HepG2 (cell line): ENCODE data around the gene NFS1. TPM values are rescaled to one million over a fixed set of nuclear protein-coding genes. Genes with fewer than 3 reads are reported as not detected.

Experiments used
- HHEX ChIP-seq: IDR thresholded peaks from 2 replicates; pipeline ENCODE4 v1.6.1; 2016; ENCODE audit warnings: control low read depth
- HOXA3 ChIP-seq: sonication (generic); formaldehyde crosslinking; IDR thresholded peaks from 2 replicates; pipeline ENCODE4 v1.5.0; 2020; ENCODE audit warnings: missing genetic modification reagents
- RARG ChIP-seq: sonication (generic); formaldehyde crosslinking; IDR thresholded peaks from 2 replicates; pipeline ENCODE4 v1.4.0; 2020; ENCODE audit warnings: low read depth, mild to moderate bottlenecking, missing genetic modification reagents
- TBL1XR1 ChIP-seq: fragments of 150-350 bp; IDR thresholded peaks from 2 replicates; pipeline ENCODE4 v1.6.1; 2014; ENCODE audit warnings: borderline replicate concordance, low read length; ENCODE audit not compliant: partially characterized antibody
- YY1 ChIP-seq: IDR thresholded peaks from 2 replicates; pipeline ENCODE4 v1.6.1; 2011; ENCODE audit warnings: low read length, low read depth, moderate library complexity, mild to moderate bottlenecking; ENCODE audit not compliant: insufficient read depth, insufficient replicate concordance
- ZBTB1 ChIP-seq: sonication (generic); formaldehyde crosslinking; IDR thresholded peaks from 2 replicates; pipeline ENCODE4 v1.4.0; 2020; ENCODE audit warnings: missing genetic modification reagents, borderline replicate concordance
- ZKSCAN1 ChIP-seq: fragments of 150-350 bp; IDR thresholded peaks from 2 replicates; pipeline ENCODE4 v1.6.1; 2014; ENCODE audit warnings: low read length
- ZNF446 ChIP-seq: sonication (generic); formaldehyde crosslinking; IDR thresholded peaks from 2 replicates; pipeline ENCODE4 v1.5.0; 2020; ENCODE audit warnings: mild to moderate bottlenecking, missing genetic modification reagents
- polyA plus RNA-seq, 8 experiments: library from polyadenylated mRNA; depleted of rRNA in 3 of 8; stranded (reverse) in 7 of 8; unstranded in 1 of 8; fragments of >200 nt; fragmentation: Illumina TruSeq in 4 of 8; extraction: Trizol in 4 of 8; gene quantifications; 2 replicates each; pipeline versions ENCODE4 v1.2.1 to v1.2.3, GENCODE V29; 2011 to 2016; ENCODE audit warnings: low read depth in 4 of 8, missing spikeins in 1 of 8, mixed read lengths in 1 of 8; ENCODE audit not compliant: insufficient read depth in 1 of 8
- total RNA-seq, 5 experiments: library from RNA; depleted of rRNA; stranded (reverse); fragments of >200 nt; fragmentation: Illumina TruSeq; extraction: Trizol; gene quantifications; 2 replicates each; pipeline ENCODE4 v1.2.3, GENCODE V29; 2016; ENCODE audit warnings: low read depth in 1 of 5
- TF ChIP-seq, protein P1 (sequence below): sonication (generic); formaldehyde crosslinking; conservative IDR thresholded peaks from 2 replicates; pipeline ENCODE4 v1.4.0; 2020; ENCODE audit warnings: mild to moderate bottlenecking, missing genetic modification reagents, moderate library complexity
- TF ChIP-seq, protein P2 (sequence below): sonication (generic); formaldehyde crosslinking; IDR thresholded peaks from 2 replicates; pipeline ENCODE4 v1.5.1; 2020; ENCODE audit warnings: missing genetic modification reagents, mild to moderate bottlenecking, borderline replicate concordance
- TF ChIP-seq, protein P3 (sequence below): IDR thresholded peaks from 2 replicates; pipeline ENCODE4 v1.6.1; 2016
- TF ChIP-seq, protein P4 (sequence below): sonication (generic); formaldehyde crosslinking; IDR thresholded peaks from 2 replicates; pipeline ENCODE4 v1.5.0; 2020; ENCODE audit warnings: missing genetic modification reagents
- TF ChIP-seq, protein P5 (sequence below): sonication (generic); formaldehyde crosslinking; IDR thresholded peaks from 2 replicates; pipeline ENCODE4 v1.4.0; 2020; ENCODE audit warnings: missing genetic modification reagents, borderline replicate concordance

NFS1 gene
- total and polyA plus RNA-seq, 2 of the 13 experiments (the other 11 are each of a cell fraction or from before 2014, with no cell fraction given) = 65.9 to 88.1 TPM

DNA sequence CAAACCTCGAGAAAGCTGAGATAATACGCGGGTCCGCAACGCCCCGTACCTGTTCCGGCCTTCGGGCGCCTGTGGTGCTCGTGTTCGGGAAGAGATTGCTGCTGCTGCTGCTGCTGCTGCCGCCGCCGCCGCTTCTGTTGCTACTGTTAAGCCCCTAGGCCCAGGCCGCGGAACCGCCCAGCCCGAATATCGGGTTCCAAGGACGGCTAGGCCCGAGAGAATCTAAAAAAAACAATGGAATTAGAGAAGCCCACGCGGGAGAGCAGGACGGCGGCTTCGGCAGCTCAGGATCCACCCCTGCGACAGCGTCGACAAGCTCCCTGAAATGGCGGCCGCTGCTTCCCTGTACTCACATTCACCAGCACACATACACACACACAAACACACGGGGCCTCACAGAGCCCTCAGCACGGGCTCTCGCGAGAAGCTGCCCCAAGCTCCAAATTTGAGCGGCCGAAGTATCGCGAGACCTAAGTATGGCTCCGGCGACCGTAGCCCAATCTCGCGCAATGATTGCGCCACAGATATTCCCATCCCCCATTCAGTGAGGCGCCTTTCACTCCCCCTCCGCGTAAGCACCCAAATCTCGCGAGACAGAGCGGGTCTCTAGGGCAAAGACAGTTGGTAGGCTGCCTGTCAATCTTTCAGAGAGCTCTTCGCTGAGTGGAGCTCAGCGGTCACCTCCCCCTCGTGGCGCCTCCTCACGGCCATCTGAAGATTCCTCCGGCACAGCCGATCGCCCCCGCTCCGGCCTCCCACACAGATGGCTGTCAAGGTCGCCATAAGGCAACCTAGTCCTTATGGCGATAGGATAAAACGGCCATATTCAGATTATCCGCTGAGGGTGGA lies 43.0 kb upstream of the NFS1 start, which contains the start of gene RBM39 (continued):
- TF ChIP-seq, protein P1, sequence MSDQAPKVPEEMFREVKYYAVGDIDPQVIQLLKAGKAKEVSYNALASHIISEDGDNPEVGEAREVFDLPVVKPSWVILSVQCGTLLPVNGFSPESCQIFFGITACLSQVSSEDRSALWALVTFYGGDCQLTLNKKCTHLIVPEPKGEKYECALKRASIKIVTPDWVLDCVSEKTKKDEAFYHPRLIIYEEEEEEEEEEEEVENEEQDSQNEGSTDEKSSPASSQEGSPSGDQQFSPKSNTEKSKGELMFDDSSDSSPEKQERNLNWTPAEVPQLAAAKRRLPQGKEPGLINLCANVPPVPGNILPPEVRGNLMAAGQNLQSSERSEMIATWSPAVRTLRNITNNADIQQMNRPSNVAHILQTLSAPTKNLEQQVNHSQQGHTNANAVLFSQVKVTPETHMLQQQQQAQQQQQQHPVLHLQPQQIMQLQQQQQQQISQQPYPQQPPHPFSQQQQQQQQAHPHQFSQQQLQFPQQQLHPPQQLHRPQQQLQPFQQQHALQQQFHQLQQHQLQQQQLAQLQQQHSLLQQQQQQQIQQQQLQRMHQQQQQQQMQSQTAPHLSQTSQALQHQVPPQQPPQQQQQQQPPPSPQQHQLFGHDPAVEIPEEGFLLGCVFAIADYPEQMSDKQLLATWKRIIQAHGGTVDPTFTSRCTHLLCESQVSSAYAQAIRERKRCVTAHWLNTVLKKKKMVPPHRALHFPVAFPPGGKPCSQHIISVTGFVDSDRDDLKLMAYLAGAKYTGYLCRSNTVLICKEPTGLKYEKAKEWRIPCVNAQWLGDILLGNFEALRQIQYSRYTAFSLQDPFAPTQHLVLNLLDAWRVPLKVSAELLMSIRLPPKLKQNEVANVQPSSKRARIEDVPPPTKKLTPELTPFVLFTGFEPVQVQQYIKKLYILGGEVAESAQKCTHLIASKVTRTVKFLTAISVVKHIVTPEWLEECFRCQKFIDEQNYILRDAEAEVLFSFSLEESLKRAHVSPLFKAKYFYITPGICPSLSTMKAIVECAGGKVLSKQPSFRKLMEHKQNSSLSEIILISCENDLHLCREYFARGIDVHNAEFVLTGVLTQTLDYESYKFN (CRISPR knock-in tag) = peak; percentile 90
- TF ChIP-seq, protein P2, sequence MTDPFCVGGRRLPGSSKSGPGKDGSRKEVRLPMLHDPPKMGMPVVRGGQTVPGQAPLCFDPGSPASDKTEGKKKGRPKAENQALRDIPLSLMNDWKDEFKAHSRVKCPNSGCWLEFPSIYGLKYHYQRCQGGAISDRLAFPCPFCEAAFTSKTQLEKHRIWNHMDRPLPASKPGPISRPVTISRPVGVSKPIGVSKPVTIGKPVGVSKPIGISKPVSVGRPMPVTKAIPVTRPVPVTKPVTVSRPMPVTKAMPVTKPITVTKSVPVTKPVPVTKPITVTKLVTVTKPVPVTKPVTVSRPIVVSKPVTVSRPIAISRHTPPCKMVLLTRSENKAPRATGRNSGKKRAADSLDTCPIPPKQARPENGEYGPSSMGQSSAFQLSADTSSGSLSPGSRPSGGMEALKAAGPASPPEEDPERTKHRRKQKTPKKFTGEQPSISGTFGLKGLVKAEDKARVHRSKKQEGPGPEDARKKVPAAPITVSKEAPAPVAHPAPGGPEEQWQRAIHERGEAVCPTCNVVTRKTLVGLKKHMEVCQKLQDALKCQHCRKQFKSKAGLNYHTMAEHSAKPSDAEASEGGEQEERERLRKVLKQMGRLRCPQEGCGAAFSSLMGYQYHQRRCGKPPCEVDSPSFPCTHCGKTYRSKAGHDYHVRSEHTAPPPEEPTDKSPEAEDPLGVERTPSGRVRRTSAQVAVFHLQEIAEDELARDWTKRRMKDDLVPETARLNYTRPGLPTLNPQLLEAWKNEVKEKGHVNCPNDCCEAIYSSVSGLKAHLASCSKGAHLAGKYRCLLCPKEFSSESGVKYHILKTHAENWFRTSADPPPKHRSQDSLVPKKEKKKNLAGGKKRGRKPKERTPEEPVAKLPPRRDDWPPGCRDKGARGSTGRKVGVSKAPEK = peak; percentile 97
- TF ChIP-seq, protein P3, sequence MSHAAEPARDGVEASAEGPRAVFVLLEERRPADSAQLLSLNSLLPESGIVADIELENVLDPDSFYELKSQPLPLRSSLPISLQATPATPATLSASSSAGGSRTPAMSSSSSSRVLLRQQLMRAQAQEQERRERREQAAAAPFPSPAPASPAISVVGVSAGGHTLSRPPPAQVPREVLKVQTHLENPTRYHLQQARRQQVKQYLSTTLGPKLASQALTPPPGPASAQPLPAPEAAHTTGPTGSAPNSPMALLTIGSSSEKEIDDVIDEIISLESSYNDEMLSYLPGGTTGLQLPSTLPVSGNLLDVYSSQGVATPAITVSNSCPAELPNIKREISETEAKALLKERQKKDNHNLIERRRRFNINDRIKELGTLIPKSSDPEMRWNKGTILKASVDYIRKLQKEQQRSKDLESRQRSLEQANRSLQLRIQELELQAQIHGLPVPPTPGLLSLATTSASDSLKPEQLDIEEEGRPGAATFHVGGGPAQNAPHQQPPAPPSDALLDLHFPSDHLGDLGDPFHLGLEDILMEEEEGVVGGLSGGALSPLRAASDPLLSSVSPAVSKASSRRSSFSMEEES (CRISPR knock-in tag) = peak; percentile 81
- TF ChIP-seq, protein P4, sequence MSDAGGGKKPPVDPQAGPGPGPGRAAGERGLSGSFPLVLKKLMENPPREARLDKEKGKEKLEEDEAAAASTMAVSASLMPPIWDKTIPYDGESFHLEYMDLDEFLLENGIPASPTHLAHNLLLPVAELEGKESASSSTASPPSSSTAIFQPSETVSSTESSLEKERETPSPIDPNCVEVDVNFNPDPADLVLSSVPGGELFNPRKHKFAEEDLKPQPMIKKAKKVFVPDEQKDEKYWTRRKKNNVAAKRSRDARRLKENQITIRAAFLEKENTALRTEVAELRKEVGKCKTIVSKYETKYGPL (CRISPR knock-in tag) = peak; percentile 85; the same call in 1 of the 2 replicates
- peak; percentile 96 for TF ChIP-seq RARG
- peak; percentile 99 for TF ChIP-seq ZNF446 (CRISPR knock-in tag)
- TF ChIP-seq HHEX (CRISPR knock-in tag) = peak; percentile 71
- no peak; the same call in 1 of the 2 replicates for TF ChIP-seq ZKSCAN1
- TF ChIP-seq ZBTB1 (CRISPR knock-in tag) = peak; percentile 93; the same call in 1 of the 2 replicates
- TF ChIP-seq HOXA3 (CRISPR knock-in tag) = peak; percentile 100
- peak; percentile 96 for TF ChIP-seq YY1
- TF ChIP-seq, protein P5, sequence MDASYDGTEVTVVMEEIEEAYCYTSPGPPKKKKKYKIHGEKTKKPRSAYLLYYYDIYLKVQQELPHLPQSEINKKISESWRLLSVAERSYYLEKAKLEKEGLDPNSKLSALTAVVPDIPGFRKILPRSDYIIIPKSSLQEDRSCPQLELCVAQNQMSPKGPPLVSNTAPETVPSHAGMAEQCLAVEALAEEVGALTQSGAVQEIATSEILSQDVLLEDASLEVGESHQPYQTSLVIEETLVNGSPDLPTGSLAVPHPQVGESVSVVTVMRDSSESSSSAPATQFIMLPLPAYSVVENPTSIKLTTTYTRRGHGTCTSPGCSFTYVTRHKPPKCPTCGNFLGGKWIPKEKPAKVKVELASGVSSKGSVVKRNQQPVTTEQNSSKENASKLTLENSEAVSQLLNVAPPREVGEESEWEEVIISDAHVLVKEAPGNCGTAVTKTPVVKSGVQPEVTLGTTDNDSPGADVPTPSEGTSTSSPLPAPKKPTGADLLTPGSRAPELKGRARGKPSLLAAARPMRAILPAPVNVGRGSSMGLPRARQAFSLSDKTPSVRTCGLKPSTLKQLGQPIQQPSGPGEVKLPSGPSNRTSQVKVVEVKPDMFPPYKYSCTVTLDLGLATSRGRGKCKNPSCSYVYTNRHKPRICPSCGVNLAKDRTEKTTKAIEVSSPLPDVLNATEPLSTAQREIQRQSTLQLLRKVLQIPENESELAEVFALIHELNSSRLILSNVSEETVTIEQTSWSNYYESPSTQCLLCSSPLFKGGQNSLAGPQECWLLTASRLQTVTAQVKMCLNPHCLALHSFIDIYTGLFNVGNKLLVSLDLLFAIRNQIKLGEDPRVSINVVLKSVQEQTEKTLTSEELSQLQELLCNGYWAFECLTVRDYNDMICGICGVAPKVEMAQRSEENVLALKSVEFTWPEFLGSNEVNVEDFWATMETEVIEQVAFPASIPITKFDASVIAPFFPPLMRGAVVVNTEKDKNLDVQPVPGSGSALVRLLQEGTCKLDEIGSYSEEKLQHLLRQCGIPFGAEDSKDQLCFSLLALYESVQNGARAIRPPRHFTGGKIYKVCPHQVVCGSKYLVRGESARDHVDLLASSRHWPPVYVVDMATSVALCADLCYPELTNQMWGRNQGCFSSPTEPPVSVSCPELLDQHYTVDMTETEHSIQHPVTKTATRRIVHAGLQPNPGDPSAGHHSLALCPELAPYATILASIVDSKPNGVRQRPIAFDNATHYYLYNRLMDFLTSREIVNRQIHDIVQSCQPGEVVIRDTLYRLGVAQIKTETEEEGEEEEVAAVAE (CRISPR knock-in tag) = peak; percentile 97
- TF ChIP-seq TBL1XR1 = peak; percentile 94
